Measurements from ENCODE around the gene IGSF22.

The IGSF22 gene

DNA sequence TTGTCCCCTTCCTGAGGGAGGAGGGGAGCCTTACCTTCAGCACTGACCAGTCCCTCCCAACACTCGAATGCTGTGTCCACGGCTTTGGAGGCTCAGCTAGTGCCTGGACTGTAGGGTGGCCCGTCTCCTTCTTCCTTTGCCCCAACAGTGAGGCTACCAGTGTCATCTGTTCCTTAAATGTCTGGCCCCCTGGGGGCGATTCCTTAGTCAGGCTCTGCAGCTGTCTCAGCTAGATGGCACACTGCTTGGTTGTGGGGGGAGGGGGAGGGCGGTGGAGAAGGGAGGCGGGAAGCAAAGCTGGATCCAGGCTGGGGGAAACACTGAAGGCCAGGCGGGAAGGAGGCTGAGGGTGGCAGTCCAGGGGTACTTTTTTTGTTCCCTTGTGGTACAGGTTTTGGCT, at the start of gene IGSF22:
IGSF22 (minus strand) TSS at position 149 of the 400 bp plus-strand sequence. CDS start 1,952 bp downstream, outside the sequence.
- DNase-seq, result no peak

- no peak for DNase-seq
These were observed 48.8 kb upstream of the IGSF22 start for GRCh38 chr11:18774801-18775200.

DNA sequence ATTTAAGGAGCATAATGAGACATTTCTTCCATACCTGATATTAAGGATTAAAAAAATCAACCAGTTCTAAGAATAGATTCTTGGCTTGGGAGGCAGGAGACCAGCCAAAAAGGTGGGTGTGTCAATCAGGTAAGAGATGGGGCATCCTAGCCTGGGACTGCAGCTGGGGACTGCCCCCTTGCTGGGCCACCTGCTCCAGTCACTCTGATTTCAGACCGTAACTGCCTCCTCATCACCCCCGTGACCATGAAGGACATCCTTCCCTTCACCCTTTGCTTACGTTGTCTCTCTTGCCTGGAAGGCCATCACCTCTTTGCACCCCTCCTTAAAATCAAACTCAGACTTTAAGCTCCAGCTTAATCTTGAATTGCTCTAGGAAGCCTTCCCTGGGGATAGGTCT, 47.7 kb upstream of the IGSF22 start:
- DNase-seq, result no peak

DNA sequence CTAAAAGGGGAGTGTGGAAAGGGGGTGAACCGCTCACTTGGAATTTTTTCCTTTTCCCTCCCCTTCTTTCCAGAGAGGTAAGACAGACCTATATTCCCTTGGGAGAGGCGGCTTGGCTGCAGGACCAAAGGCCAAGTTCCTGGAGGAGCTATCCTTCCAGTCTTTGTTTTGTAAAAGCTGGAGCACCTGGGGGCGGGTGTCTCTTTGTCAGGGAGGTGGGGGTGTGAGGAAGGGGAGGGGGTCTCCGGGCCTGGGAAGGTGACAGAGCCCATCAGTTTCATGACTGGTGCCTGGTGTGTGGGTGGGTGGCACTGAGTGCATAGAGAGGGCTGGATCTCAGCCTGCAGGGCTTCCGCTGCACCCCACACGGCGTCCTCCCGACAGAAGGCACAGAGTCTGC, 47.1 kb upstream of the IGSF22 start:
- DNase-seq, result no peak

GRCh38 chr11:18772211-18772610, 46.2 kb upstream of the IGSF22 start:
- DNase-seq, result no peak

DNA sequence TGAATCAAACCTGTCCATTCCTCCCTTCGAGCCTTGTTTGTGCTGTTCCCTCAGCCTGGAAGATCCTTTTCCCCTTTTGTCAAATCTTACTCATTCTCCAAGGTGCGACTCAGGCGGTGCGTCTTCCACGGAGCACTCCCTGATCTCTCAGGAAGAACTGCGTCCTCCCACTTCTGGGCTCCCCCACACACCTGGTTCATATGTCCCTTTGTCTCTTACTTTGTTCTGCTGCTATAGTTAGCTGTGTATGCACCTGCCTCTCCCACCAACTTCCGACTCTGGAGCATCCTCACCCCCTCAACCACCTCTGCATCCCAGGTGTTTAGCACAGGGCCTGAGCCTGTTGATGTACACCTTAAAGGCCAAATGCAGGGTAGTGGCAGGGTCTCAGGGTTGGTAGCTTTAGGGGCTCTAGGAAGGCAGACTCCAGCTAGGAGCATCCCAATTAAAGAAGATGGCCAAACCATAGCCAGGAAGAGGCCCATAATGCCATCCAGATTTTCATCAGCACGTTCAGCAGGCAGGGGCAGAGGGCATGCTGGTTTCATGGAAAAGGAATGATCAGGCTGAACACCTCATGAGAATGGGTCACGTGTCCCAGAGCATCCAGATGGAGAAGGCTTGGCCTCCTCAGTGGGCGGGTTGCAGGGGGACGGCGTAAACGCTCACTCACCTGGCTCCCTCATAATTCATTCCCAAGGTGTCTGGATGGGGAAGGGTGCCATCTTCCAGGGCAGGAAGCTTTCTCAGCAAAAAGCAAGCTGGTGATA, 45.5 kb upstream of the IGSF22 start:
- no peak for DNase-seq

DNA sequence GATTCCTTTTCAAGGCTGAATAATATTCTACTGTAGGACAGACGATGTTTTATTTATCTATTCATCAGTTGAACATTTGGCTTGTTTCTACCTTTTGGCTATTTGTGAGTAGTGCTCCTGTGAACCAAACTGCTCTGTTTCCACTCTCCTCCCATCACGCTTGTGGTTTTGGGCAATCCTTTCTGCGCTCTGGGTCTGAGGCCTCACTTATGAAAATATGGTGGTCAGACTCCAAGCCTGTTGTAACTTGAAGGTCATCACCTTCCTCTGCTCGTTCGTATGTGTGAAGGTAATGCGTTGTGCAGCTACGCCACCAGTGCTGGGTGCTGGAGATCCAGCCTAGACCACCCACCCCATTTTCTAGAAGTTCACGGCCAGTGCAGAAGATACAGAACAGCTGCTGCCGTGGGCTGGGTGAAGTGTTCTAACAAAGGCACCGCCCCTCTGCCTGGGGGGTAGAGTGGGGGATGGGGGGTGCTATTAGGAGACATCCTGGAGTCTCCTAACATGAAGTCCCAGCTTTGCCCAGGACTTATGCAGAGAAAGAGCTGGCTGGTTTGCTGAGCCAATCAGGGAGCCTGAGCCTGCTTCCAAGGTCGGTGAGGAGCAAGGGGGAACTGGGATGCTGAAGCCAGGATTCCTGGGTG, 44.6 kb upstream of the IGSF22 start:
- DNase-seq, result no peak

DNA sequence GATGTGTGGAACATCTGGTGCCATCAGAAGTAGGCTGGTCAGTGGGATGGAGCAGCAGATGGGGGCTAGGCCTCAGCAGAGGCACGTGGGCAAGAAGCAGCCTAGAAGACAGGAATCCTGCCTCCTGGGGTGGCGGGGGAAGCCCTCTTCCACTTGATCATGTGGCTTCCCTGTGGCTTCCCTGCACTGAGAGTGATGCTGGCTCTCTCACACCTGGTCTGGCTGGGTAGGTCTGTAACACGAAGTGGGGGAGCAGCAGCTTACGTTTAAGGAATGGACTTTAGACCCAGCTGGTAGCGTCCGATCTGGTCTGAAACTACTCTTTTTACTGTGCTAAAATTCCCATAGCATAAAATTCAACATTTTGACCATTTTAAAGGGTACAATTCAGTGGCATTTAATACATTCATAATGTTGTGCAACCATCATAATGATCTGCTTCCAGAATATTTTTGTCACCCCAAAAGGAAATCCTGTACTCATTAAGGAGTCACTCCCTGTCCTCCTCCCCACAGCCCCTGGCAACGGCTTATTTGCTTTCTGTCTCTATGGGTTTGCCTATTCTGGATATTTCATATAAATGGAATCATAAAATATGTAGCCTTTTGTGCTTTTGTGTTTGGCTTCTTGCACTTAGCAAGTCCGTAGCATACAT, 43.9 kb upstream of the IGSF22 start:
- DNase-seq, result no peak

GRCh38 chr11:18768978-18769377, 43.0 kb upstream of the IGSF22 start:
- no peak for DNase-seq

DNA sequence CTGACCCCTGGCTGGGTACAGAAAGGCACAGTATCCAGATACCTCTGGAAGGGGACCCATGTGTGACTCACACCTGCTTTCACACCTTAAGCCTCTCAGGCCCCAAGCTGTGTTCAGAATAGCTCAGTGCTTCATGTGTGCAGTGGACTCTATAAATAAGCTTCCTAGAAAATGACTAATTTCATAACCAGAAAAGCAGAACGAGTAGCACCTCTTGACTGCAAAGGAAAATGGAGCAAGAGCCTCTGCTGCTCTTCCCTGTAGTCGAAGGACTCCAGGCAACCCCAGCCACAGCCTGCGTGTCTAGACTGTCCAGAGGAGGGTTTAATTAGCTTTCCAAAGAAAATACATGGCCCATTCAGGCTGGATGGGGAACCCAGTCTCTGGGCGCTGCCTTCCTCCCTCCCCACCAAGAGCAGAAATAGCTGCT, 42.5 kb upstream of the IGSF22 start:
- DNase-seq, result no peak

DNA sequence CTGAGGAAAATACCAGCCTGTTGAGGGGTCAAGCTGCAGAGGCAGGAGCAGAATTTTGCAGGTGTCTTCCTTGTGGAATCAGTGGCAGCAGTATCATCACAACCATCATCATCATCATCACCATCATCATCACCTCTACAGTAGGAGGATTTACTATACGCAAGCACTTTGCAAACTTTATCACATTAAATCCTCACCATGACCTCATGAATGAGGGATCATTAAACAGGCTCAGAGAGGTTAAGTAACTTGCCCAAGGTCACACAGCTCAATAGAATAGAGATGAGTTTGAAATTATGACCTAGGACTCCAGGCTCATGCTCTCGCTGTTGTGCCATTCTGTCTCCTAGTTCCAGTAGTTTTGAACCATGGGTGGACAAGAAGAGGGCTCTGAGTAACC, 40.0 kb upstream of the IGSF22 start:
- no peak for DNase-seq

GRCh38 chr11:18765554-18765953, 39.6 kb upstream of the IGSF22 start:
- DNase-seq, result no peak

- DNase-seq, result no peak
These were observed 35.8 kb upstream of the IGSF22 start for GRCh38 chr11:18761741-18762140.

DNA sequence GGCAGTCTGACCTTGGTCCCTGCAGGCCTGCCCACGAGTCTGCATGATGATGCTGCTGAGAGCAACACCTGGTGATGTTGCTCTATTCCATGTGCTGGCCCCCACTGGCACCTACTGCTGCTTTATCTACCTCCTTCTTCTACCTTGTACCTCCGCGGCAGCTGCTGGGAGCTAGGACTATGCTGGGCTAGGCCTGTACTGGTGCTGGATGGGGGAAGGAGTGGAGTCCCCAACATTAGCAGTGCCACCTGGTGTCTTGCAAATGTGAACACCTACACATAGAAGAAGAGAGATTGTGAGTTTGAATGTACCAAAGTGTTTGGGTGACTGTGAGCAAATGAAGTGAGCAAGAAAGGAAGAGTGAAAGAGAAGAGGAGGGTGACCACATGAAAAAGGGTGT, 35.2 kb upstream of the IGSF22 start:
- DNase-seq, result no peak

DNA sequence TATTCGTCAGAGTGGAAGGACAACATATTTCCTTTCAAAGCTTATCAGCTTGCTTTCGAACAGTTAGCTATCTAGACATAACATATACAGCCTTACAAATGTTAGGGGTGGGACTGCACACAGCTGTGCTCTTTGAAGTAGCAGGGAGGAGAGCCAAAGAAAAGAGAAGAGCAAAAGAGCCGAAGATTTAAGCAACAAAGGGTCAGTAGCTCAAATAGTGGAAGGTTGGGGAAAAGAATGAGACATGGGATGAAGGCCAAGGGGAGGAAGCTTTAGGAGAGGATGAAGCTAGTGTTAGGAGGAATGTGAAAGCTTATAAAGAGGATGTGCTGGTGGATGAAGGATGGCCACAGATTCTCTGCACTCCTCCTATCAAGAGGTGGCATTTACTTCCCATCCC, 31.8 kb upstream of the IGSF22 start:
- no peak for DNase-seq

DNA sequence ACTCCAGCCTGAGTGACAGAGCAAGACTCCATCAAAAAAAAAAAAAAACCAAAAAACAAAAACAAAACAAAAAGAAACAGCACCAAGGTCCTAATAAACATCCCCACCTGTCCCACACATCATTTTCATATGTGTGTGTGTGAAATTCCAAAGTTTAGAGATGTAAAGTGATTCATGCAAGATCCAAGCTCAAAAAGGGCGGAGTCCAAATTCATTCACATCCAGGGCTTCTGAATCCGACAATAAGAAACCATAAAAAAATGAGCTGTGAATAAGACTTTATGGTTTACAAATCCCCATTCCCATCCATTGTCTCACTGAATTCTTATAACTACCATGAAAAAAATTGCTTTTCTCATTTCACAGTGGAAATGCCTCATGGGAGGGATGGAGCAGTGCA, 30.9 kb upstream of the IGSF22 start:
- no peak for DNase-seq

GRCh38 chr11:18754308-18754707, 28.3 kb upstream of the IGSF22 start:
- DNase-seq, result no peak

DNA sequence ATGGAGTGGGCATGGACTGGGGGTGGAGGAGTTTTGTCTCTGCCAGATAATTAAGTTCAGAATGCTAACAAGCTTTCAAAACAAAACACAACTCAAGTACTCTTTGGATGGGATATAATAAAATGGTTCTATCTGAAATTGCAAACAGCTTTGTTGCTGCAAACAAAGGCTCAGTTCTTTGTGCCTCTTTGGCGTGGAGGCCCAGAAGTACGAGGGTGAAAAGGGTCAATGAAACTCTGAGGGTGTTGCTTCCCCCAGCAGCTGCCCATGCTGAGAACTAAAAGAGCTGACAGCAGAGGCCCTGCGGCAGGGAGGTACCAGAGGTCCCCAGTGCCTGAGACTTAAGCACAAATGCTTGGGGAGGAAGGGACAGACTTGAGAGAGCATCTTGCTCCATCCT, 26.5 kb upstream of the IGSF22 start:
- no peak for DNase-seq

DNA sequence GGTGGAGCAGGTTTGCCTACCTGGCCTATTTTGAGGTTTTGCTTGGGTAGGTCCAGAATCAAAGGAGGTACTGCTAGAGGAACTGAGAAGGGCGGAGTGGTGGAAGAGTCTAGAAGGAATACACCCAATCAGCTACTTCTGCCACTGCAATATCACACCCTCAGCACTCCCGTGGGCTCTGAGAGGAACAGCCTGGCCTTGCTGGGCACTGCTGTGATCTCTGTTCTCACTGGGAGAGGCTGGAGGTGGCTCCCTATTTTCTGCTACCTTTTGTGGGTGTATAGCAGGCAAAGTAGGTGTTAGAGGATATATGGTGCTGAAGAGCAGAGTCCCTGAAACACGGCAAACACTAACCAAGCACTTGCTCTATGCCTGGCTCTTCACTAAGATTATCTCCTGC, 25.0 kb upstream of the IGSF22 start:
- no peak for DNase-seq

- DNase-seq, result no peak
These were observed 23.8 kb upstream of the IGSF22 start for GRCh38 chr11:18749681-18750319.

DNA sequence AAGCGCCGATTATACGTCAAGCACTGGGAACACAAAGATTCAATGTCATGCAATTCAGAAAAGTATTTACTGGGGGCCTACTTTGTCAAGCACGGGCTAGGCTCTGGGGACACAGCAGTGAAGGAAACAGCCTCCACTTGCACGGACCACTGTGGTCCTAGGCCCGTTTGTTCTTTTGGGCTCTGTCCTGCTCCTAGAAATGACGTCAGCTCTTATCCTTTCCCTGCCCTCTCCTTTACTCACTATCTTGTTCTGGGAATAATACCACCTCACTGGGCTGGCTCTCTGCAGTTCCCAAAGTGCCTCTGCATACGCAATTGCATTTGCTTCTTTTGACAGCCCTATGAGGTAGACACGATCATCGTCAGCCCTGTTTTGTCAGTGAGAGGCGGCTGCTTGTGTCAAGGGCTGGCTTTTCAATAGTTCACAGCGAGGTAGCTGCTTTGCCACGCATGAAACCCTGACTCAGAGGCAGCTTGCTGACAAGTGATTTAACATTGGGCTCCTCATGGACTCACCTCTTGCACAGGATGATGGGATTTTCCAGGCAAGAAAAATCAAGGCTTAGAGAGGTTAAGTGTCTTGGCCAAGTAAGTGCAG, 22.9 kb upstream of the IGSF22 start:
- no peak for DNase-seq

- DNase-seq, result no peak
These were observed 19.3 kb upstream of the IGSF22 start for GRCh38 chr11:18745251-18745650.

GRCh38 chr11:18743900-18744514, 18.0 kb upstream of the IGSF22 start:
- DNase-seq, result no peak

All from activated CD4-positive, CD25-positive, alpha-beta regulatory T cell treated with anti-CD3 and anti-CD28 coated beads, Interleukin-2, amount 50 U/mL, for 72 hours (primary cell).